ENCODE data around the gene STAB2.
A peak's percentile ranks its signal among the peaks of the same experiment; 100 is the strongest.

Gene STAB2

DNA sequence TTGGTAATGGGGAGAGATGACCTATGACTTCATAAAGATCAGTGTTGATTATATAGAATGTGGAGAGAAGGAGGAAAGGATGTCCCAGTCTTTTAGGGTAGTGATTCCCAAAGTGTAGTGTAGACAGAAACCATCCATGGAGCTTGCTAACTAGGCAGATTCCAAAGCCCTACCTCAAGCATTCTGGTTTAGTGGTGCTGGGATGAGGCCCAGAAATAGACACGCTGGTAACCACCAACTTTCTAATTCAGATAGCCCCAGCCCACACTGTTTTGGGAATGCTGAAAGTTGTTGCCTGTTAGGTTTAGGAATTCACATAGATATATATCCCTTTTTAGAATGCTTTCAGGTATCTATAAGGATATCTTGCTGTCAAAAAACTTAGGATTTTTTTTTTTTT is 69.2 kb downstream of the STAB2 start:
- DNase-seq, result no peak

GRCh38 chr12:103657331-103657730 is 70.3 kb downstream of the STAB2 start:
- no peak for DNase-seq

DNA sequence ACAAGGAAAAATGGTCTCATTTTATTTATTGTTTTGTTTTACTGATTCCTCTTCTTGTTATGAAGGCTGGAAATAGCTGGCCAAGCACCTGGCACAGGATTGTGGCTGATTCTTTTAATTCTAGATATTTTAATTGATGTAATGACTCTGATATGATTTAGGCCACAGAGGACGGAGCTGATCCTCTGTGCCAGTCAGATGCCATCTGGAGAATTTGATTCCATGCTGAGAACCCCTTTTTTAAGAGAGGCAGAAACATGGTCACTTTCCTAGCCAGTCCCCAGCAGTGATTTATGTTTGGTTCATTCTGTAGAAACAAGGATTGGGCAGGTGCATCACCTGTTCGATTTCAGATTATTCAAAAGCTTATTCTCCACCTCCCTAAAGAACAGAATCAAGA is 77.6 kb downstream of the STAB2 start:
- no peak for DNase-seq

GRCh38 chr12:103665971-103666370 is 78.9 kb downstream of the STAB2 start:
- DNase-seq, result no peak

DNA sequence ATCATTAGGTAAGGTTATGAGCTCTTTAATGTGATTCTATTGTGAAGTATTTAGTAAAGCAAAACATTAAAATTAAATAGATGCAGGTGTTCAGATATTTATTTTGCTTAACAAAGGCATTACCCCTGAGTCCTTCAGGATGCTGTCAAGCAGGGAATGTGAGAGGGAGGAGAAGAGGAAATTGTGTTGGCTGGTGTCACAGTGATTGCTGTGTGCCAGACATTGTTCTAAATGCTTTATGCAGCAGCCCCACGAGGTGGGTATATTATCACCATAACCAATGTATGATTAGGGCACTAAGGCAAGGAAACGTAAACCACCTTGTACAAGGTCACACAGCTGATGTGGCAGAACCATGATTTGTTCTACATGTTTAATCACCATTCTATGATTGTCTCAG is 80.1 kb downstream of the STAB2 start:
- DNase-seq, result no peak

DNA sequence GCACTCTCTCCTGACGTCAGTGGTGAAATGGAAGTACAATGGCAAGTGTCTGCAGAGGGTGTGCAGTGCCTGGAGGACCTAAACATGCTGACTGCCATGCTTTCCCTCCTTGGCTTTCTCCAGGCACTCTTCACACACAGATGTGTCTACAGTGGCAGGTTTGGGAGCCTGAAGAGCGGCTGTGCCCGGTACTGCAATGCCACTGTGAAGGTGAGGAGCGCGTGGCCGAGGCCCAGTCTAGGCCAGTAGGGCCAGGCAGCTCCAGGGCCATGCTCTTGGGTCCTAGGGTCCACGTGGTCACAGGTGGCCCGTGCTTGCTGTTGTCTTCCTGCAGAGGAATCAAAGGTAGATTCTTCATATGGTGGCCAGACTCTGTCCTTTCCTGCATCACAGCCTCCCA is 81.4 kb downstream of the STAB2 start:
- no peak for DNase-seq

DNA sequence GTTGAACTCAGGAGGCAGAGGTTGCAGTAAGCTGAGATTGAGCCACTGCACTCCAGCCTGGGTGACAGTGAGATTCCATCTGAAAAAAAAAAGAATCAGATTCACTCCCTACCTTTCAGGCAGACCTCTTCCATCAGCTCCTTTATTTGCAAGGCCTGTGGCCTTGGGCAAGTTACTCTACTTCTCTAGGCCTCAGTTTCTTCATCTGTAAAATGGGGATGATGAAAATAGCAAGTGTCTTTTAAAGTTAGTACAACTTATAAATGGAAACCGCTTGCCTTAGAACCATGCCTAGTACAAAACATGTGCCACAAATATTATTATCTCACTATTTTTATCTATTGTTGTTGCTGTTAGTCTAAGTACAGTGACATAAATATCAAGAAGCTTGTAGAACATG is 84.3 kb downstream of the STAB2 start:
- DNase-seq, result no peak

DNA sequence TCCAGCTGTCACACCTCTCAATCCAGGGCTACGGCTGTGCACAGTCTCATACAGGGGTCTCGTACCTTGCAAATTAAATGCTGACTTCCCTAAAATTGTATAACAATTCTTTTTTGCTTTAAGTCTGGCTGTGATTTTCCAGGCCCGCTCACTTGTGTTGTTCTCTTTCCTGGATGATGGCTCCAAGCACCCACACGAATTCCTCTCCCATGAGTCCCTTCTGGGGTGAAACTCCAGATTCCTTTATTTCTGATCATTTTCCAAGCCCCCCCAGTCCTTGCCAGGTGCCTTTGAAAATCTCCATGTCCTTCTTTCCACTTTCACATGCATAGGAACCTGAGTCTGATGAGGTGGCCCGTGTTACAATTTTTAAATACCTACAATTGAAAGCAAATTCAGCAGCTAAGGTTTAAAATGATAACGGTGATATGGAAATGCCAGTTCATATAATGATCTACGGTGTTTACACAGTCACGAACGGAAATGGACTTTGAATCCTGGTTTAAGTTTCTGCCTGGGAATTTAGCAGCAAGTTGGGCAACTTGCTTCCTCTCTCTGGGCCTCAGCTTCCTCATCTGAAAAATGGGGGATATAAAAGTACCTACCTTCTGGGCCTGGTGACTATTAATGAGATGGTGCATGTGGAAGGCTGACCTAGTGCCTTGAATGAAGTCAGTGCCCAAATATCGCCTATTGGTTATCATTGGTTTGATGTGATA is 85.5 kb downstream of the STAB2 start:
- no peak for DNase-seq

- no peak for DNase-seq
Measured at GRCh38 chr12:103673487-103673886, 86.4 kb downstream of the STAB2 start.

GRCh38 chr12:103673891-103674375 is 86.9 kb downstream of the STAB2 start:
- no peak for DNase-seq

DNA sequence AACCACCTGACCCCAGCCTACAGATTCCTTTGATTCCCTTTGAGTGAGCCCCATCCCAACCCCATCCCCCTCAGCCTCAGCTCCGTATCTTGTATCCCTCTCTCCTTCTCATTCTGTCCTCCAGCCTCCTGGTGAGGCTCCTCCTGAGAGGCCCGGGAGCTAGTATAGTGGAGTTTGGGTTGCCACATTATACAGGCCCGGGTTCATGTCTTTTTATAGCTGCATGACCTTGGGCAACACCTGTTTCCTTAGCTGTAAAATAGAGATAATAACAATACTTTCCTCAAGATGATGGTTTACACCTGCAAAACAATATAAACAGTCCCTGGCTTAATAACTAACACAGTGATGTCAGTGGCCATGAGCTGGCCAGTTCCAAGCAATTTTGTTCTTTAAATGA is 89.8 kb downstream of the STAB2 start:
- DNase-seq, result no peak

DNA sequence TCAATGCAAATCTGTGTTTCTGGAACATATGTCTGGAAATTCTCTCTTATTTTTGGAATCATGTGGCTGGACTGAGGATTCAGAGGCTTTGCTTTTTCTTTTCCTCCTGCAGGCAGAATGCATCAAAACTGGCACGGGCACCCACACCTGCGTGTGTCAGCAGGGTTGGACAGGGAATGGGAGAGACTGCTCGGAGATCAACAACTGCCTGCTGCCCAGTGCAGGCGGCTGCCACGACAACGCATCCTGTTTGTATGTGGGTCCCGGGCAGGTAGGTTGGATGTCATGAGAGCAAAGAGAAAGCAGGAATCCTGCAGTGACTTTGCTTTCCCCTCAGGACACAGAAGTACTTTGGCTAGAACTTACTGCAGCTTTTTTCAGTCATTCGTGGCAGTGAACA is 90.3 kb downstream of the STAB2 start:
- DNase-seq, result no peak

DNA sequence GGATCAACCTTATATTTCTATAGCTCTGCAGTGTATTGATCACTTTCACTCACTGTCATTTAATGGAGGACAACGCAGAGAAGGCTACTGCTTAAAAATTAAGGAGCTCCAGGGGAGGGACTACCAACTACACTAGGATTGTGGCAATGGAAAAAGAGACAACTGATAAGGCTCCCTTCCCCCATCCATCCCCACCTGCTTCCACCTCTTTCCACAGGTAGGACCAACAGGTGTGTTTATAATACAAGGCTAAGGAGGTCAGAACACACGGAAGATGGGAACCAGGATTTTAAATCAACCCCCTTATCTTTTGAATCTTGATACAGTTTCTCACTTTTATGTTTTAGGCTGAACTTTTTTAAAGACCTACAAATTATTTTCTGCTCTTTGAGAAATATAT is 90.8 kb downstream of the STAB2 start:
- DNase-seq, result no peak

GRCh38 chr12:103679421-103680170 is 92.5 kb downstream of the STAB2 start:
- no peak for DNase-seq

- DNase-seq, result peak; percentile 93
Measured at GRCh38 chr12:103680591-103681141, 93.6 kb downstream of the STAB2 start.

DNA sequence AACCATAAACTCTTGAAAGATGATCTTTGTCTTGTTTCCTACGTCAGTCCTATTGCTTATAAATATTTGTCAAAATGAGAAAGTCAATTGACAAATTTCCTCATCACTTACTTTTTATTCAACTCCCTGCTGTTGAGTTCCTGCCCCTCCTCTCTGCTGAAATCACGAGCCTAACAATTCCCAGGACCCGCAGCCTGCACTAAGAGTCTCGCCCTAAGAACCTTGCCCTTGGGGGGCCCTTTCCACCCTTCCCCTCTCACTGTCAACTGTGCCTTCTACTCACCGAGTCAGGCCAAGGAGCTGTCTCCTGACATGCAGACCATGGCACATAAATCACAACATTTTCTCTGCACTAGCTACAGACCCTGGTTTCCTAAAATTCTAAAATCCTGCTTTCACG is 99.0 kb downstream of the STAB2 start:
- no peak for DNase-seq

DNA sequence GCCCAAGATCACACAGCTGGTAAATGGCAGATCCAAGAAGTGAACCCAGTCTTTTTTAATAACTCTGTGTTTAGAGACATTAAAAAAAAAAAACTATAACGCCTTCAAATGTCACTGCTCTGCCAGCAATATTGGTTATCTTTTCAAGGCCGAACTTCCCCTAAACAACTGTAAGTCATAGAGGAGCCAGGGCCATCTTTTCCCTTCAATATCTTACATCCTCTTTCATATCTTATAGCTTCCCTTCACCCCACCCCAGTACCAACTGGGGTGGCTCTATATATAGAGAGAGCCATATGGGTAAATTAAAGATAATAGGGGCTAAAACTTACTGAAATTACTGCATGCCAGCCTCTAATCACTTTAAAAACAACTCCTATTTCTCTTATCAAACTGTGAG is 100.2 kb downstream of the STAB2 start:
- no peak for DNase-seq

DNA sequence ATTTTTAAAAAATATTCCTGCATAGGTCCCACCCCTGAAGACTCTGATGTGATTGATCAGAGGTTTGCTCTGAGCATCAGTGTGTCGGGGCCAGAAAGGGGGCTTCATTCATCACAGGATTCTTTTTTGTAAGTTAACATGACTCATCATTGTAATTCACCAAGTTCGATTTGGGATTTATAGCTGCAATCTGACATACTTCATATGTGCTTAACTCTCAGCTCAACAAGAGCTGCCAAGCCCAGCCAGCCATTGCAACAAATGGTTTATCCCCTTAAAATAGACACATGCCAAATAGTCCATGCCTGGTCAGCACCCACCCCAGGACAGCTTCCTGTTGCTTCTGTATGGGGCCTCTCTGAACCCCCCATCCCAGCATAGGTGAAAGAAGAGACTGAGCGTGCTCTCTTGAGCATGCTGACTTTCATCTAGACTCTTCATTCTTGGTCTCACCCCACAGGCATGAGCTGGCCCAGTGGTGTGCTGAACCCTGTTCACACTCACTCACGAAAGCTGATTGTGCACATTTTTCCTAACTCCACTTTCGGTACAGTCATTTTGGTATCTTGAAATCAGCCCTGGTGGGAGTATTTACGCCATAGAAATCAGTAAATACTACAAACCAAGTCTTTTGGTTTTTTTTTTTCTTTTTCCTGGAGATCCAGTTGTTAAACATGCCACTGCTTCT is 101.4 kb downstream of the STAB2 start:
- DNase-seq, result no peak

- no peak for DNase-seq
Measured at GRCh38 chr12:103690426-103690825, 103.4 kb downstream of the STAB2 start.

- no peak for DNase-seq
Measured at GRCh38 chr12:103691063-103691462, 104.0 kb downstream of the STAB2 start.

DNA sequence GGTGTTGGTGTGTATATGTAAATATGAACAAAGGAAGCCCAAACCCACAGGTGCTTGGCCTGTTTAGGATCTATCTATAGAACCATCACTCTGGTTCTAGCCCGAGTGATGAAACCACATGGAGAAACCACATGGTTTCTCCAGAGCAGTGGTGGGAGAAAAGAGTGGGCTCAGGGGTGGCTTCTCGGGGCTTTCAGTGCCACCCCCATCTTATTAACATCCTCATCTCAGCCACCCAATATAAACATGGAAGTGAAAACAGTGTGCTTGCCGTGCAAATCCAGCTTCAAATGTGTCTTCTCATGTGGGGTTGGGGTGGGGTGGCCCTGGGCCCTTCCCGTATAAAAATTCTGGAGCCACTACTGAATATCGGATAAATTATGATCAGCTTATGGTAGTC is 109.0 kb downstream of the STAB2 start:
- no peak for DNase-seq

GRCh38 chr12:103697971-103698751 is 111.1 kb downstream of the STAB2 start:
- no peak for DNase-seq
